HG03354 (cell line): ENCODE measurements around the gene THBD.

Experiments used
- ATAC-seq: cut with Tn5 transposase; IDR thresholded peaks from one replicate; pipeline ENCODE4 v1.9.1; 2021; ENCODE audit warnings: mild to moderate bottlenecking; ENCODE audit not compliant: unreplicated experiment, poor library complexity, severe bottlenecking

Gene THBD

GRCh38 chr20:23084845-23085365 lies 35.4 kb upstream of the THBD start:
- no peak for ATAC-seq

GRCh38 chr20:23084282-23084844 lies 34.9 kb upstream of the THBD start:
- ATAC-seq, result no peak

GRCh38 chr20:23083553-23084220 lies 34.2 kb upstream of the THBD start:
- ATAC-seq, result no peak

GRCh38 chr20:23082846-23083552 lies 33.5 kb upstream of the THBD start:
- ATAC-seq, result no peak

- ATAC-seq, result no peak
Measured at GRCh38 chr20:23081263-23081819, 31.9 kb upstream of the THBD start.

- ATAC-seq, result no peak
Measured at GRCh38 chr20:23080521-23080920, 31.0 kb upstream of the THBD start.

- no peak for ATAC-seq
Measured at GRCh38 chr20:23079926-23080325, 30.5 kb upstream of the THBD start.

GRCh38 chr20:23079016-23079351 lies 29.5 kb upstream of the THBD start:
- no peak for ATAC-seq

- ATAC-seq, result no peak
Measured at GRCh38 chr20:23078351-23079015, 29.0 kb upstream of the THBD start.

GRCh38 chr20:23077277-23077676 lies 27.8 kb upstream of the THBD start:
- ATAC-seq, result no peak

GRCh38 chr20:23074052-23074451 lies 24.6 kb upstream of the THBD start:
- ATAC-seq, result no peak

GRCh38 chr20:23072892-23073586 lies 23.6 kb upstream of the THBD start:
- no peak for ATAC-seq

GRCh38 chr20:23071996-23072395 lies 22.5 kb upstream of the THBD start:
- no peak for ATAC-seq

- no peak for ATAC-seq
Measured at GRCh38 chr20:23071398-23071797, 21.9 kb upstream of the THBD start.

- no peak for ATAC-seq
Measured at GRCh38 chr20:23069108-23069507, 19.6 kb upstream of the THBD start.

- ATAC-seq, result no peak
Measured at GRCh38 chr20:23068283-23068682, 18.8 kb upstream of the THBD start.

- ATAC-seq, result no peak
Measured at GRCh38 chr20:23066772-23067171, 17.3 kb upstream of the THBD start.

- ATAC-seq, result no peak
Measured at GRCh38 chr20:23065266-23066201, 16.1 kb upstream of the THBD start.

GRCh38 chr20:23063581-23063980 lies 14.1 kb upstream of the THBD start:
- ATAC-seq, result no peak
